Uterus (tissue), 4 donors: ENCODE measurements around the gene GABARAPL1. TPM values are rescaled to one million over a fixed set of nuclear protein-coding genes. Genes with fewer than 3 reads are reported as not detected.

Experiments
- DNase-seq, 2 donors: peaks; one replicate each; pipeline ENCODE4 v3.0.0-alpha.2; 2019 to 2020
- H3K27ac ChIP-seq, 2 donors: fragments of 200-600 bp; sonication (generic); 1 replicate in 1 of 2; 2 replicates in 1 of 2; pipeline ENCODE4 v1.5.1; 2016 to 2018
- H3K27me3 ChIP-seq, 2 donors: fragments of 200-600 bp; sonication (generic); one replicate each; pipeline ENCODE4 v1.5.1; 2018 to 2019; ENCODE audit warnings: control low read depth in 1 of 2
- H3K36me3 ChIP-seq, 2 donors: fragments of 200-600 bp; sonication (generic); one replicate each; pipeline ENCODE4 v1.5.1; 2019; ENCODE audit warnings: control low read depth in 1 of 2
- H3K4me1 ChIP-seq, 2 donors: fragments of 200-600 bp; sonication (generic); one replicate each; pipeline ENCODE4 v1.5.1; 2018 to 2019; ENCODE audit warnings: control low read depth in 1 of 2
- H3K4me3 ChIP-seq, 2 donors: fragments of 200-600 bp; sonication (generic); 1 replicate in 1 of 2; 2 replicates in 1 of 2; pipeline ENCODE4 v1.5.1; 2018 to 2019; ENCODE audit warnings: mild to moderate bottlenecking in 1 of 2
- H3K9me3 ChIP-seq, 2 donors: fragments of 200-600 bp; sonication (generic); one replicate each; pipeline ENCODE4 v1.5.1; 2019; ENCODE audit warnings: control low read depth in 1 of 2
- CTCF ChIP-seq, 4 experiments: fragments of 200-600 bp in 2 of 4; fragments of 450-650 bp in 2 of 4; sonication (generic) in 2 of 4; IDR thresholded peaks; one replicate each; pipeline ENCODE4 v1.5.1; 2016 to 2019; ENCODE audit warnings: antibody characterized with exemption in 4 of 4, mild to moderate bottlenecking in 2 of 4, moderate library complexity in 1 of 4
- POLR2A ChIP-seq, 2 donors: fragments of 450-650 bp; IDR thresholded peaks; one replicate each; pipeline ENCODE4 v1.6.1; 2016; ENCODE audit warnings: antibody characterized with exemption in 2 of 2, mild to moderate bottlenecking in 1 of 2, moderate library complexity in 1 of 2
- intact Hi-C: fragments of 100-400 bp; cut with DNase I; formaldehyde crosslinking; loops from one replicate; pipeline ENCODE4 v1.15.1; 2023; ENCODE audit warnings: low total_unique reads
- total RNA-seq, 4 donors: library from RNA; depleted of rRNA in 3 of 4; stranded (reverse); fragments of >200 nt in 3 of 4; gene quantifications; one replicate each; pipeline versions ENCODE4 v1.1.0 to v1.2.4, GENCODE V29; 2014 to 2023
- donor health status: DM: yes; HTN: yes; CAD: no.

Gene GABARAPL1
- total RNA-seq, 4 donors from 2014 or later: 42.9 to 216 (median 62.7) TPM

GRCh38 chr12:10234562-10234961 is 21.9 kb downstream of the GABARAPL1 start:
- H3K36me3 ChIP-seq: no peaks in the 10 kb centered on the region
- H3K27me3 ChIP-seq: no peaks in the 10 kb centered on the region
- H3K4me3 ChIP-seq: no peak overlapping the region
- intact Hi-C loops: no loop called here
- DNase-seq: no peak
- H3K27ac ChIP-seq: no peak overlapping the region
- H3K9me3 ChIP-seq: no peaks in the 10 kb centered on the region
- no peaks in the 10 kb centered on the region for H3K4me1 ChIP-seq
- TF ChIP-seq CTCF (IDR thresholded peaks at IDR 0.05) (no peak), POLR2A (IDR thresholded peaks at IDR 0.05) (no peak)

GRCh38 chr12:10235761-10236631 is 23.3 kb downstream of the GABARAPL1 start:
- intact Hi-C loops: no loop called here
- Histone ChIP-seq H3K4me1 (no peaks in the 10 kb centered on the region), H3K27me3 (no peaks in the 10 kb centered on the region), H3K27ac (no peak overlapping the region), H3K36me3 (no peaks in the 10 kb centered on the region), H3K9me3 (no peaks in the 10 kb centered on the region), H3K4me3 (no peak overlapping the region)
- DNase-seq: peak in 1 of 2 donors; percentile 27
- peak; percentile 55 to 84 (median 78) for TF ChIP-seq CTCF (IDR thresholded peaks at IDR 0.05)
- no peak for TF ChIP-seq POLR2A (IDR thresholded peaks at IDR 0.05)

- TF ChIP-seq POLR2A (IDR thresholded peaks at IDR 0.05) (no peak), CTCF (IDR thresholded peaks at IDR 0.05) (no peak)
- no peaks in the 10 kb centered on the region for H3K27me3 ChIP-seq
- H3K27ac ChIP-seq: no peak overlapping the region
- no peaks in the 10 kb centered on the region for H3K4me1 ChIP-seq
- no peak for DNase-seq
- H3K4me3 ChIP-seq: no peak overlapping the region
- H3K9me3 ChIP-seq: no peaks in the 10 kb centered on the region
- no peaks in the 10 kb centered on the region for H3K36me3 ChIP-seq
- intact Hi-C loops: no loop called here
Measured at GRCh38 chr12:10236720-10237119, 24.0 kb downstream of the GABARAPL1 start.

GRCh38 chr12:10238526-10238925 is 25.8 kb downstream of the GABARAPL1 start:
- H3K4me1 ChIP-seq: no peaks in the 10 kb centered on the region
- H3K9me3 ChIP-seq: no peaks in the 10 kb centered on the region
- no peaks in the 10 kb centered on the region for H3K27me3 ChIP-seq
- no peak for TF ChIP-seq CTCF (IDR thresholded peaks at IDR 0.05)
- TF ChIP-seq POLR2A (IDR thresholded peaks at IDR 0.05): no peak
- intact Hi-C loops: no loop called here
- DNase-seq: no peak
- no peaks in the 10 kb centered on the region for H3K36me3 ChIP-seq
- H3K27ac ChIP-seq: no peak overlapping the region
- no peak overlapping the region for H3K4me3 ChIP-seq

GRCh38 chr12:10241290-10241689 is 28.6 kb downstream of the GABARAPL1 start:
- no peaks in the 10 kb centered on the region for H3K27me3 ChIP-seq
- DNase-seq: no peak
- H3K9me3 ChIP-seq: no peaks in the 10 kb centered on the region
- no peak overlapping the region for H3K4me3 ChIP-seq
- no peak overlapping the region for H3K27ac ChIP-seq
- no peaks in the 10 kb centered on the region for H3K36me3 ChIP-seq
- no peaks in the 10 kb centered on the region for H3K4me1 ChIP-seq
- TF ChIP-seq POLR2A (IDR thresholded peaks at IDR 0.05) (no peak), CTCF (IDR thresholded peaks at IDR 0.05) (no peak)
- intact Hi-C loops: no loop called here
